A549 (cell line): Measurements from ENCODE around the gene TSSK3. TPM values are rescaled to one million over a fixed set of nuclear protein-coding genes. Genes with fewer than 3 reads are reported as not detected.

Source experiments
- ATAC-seq, 2 experiments: fragments of 200-7000 bp in 1 of 2; fragments of >200 bp in 1 of 2; cut with Nextera tagmentation in 1 of 2; cut with Tn5 transposase in 1 of 2; 3 replicates each; pipeline versions ENCODE4 v1.8.0 to v1.9.1; 2018 to 2020; ENCODE audit warnings: mild to moderate bottlenecking in 1 of 2, moderate library complexity in 1 of 2
- CTCF ChIA-PET: fragments of 300-600 bp; sonication (Branson Sonifier 250); formaldehyde crosslinking; extraction: SDS; loops from one replicate; lab custom pipeline; 2021; ENCODE audit warnings: antibody characterized with exemption, inconsistent platforms; lab: Yijun Ruan, JAX
- POLR2A ChIA-PET: fragments of 350-600 bp; formaldehyde crosslinking; extraction: SDS; loops from one replicate; lab custom pipeline; 2021; ENCODE audit warnings: antibody characterized with exemption, inconsistent platforms; lab: Yijun Ruan, JAX
- DNase-seq, 2 experiments: peaks; one replicate each; pipeline versions ENCODE4 v3.0.0 to v3.0.0-alpha.2; 2011 to 2016; ENCODE audit warnings: low read depth in 1 of 2, low spot score in 1 of 2
- FAIRE-seq: peaks from 2 replicates; lab custom pipeline; 2011; peaks lifted over from hg19 to GRCh38; lab: Jason Lieb, UNC
- H3K27ac ChIP-seq, 2 experiments: fragments of >200 bp; sonication (Bioruptor Twin); formaldehyde crosslinking; 3 replicates each; pipeline ENCODE4 v1.5.1; 2016 to 2017
- H3K4me1 ChIP-seq: fragments of >200 bp; sonication (Bioruptor Twin); formaldehyde crosslinking; 3 replicates; pipeline ENCODE4 v1.6.1; 2016
- H3K4me2 ChIP-seq: fragments of >200 bp; sonication (Bioruptor Twin); formaldehyde crosslinking; 3 replicates; pipeline ENCODE4 v1.6.1; 2016
- H3K4me3 ChIP-seq: fragments of >200 bp; sonication (Bioruptor Twin); formaldehyde crosslinking; 3 replicates; pipeline ENCODE4 v1.5.1; 2016
- H3K9me3 ChIP-seq: fragments of >200 bp; sonication (Bioruptor Twin); formaldehyde crosslinking; 3 replicates; pipeline ENCODE4 v1.6.1; 2016
- BHLHE40 ChIP-seq: IDR thresholded peaks from 2 replicates; pipeline ENCODE4 v1.6.1; 2012; ENCODE audit warnings: low read depth, low read length, inconsistent platforms
- CBX8 ChIP-seq: fragments of 200-600 bp; sonication (generic); IDR thresholded peaks from 2 replicates; pipeline ENCODE4 v1.6.1; 2016
- CEBPB ChIP-seq, 2 experiments: fragments of >200 bp in 1 of 2; sonication (Bioruptor Twin) in 1 of 2; formaldehyde crosslinking in 1 of 2; IDR thresholded peaks; 2 replicates each; pipeline ENCODE4 v1.6.1; 2012 to 2016
- E2F6 ChIP-seq: IDR thresholded peaks from 2 replicates; pipeline ENCODE4 v1.6.1; 2012; ENCODE audit warnings: low read depth, borderline replicate concordance
- EHF ChIP-seq: fragments of 250-450 bp; sonication (Bioruptor Pico); IDR thresholded peaks from 2 replicates; pipeline ENCODE4 v1.5.0; 2020; ENCODE audit warnings: mild to moderate bottlenecking
- EHMT2 ChIP-seq: fragments of 200-600 bp; sonication (generic); IDR thresholded peaks from 2 replicates; pipeline ENCODE4 v1.6.1; 2016; ENCODE audit warnings: antibody characterized with exemption, low read depth, mild to moderate bottlenecking, moderate library complexity
- ELK1 ChIP-seq: fragments of 150-350 bp; IDR thresholded peaks from 2 replicates; pipeline ENCODE4 v1.6.1; 2014; ENCODE audit warnings: low read depth, mild to moderate bottlenecking, low read length
- FOSB ChIP-seq: fragments of 250-450 bp; sonication (Bioruptor Pico); IDR thresholded peaks from 2 replicates; pipeline ENCODE4 v1.5.0; 2020; ENCODE audit warnings: mild to moderate bottlenecking, moderate library complexity
- MAZ ChIP-seq: fragments of 150-350 bp; IDR thresholded peaks from 2 replicates; pipeline ENCODE4 v1.6.1; 2014; ENCODE audit warnings: antibody characterized with exemption, low read depth, low read length, borderline replicate concordance
- NR3C1 ChIP-seq: fragments of >200 bp; sonication (Bioruptor Twin); formaldehyde crosslinking; IDR thresholded peaks from 3 replicates; pipeline ENCODE4 v1.6.1; 2017
- PBX3 ChIP-seq: IDR thresholded peaks from 2 replicates; pipeline ENCODE4 v1.6.1; 2012
- PHF8 ChIP-seq: fragments of 200-600 bp; sonication (generic); IDR thresholded peaks from 2 replicates; pipeline ENCODE4 v1.6.1; 2016; ENCODE audit warnings: low read depth, mild to moderate bottlenecking, antibody characterized with exemption, moderate library complexity, borderline replicate concordance
- REST ChIP-seq: fragments of 200-600 bp; sonication (generic); IDR thresholded peaks from 2 replicates; pipeline ENCODE4 v1.6.1; 2016; ENCODE audit warnings: antibody characterized with exemption, mild to moderate bottlenecking, moderate library complexity
- WGBS: methylation state at CpG from one replicate; pipeline ENCODE4 v1.1.6; 2017; ENCODE audit errors: missing lambda C conversion rate; 5-methylcytosine and 5-hydroxymethylcytosine counted together
- polyA minus RNA-seq: library from RNA; depleted of rRNA, polyadenylated mRNA; stranded (reverse); fragments of >200 nt; gene quantifications from 2 replicates; pipeline ENCODE4 v1.2.3, GENCODE V29; 2011; rRNA and poly(A)+ RNA removed
- polyA plus RNA-seq, 4 experiments: library from polyadenylated mRNA; depleted of rRNA in 3 of 4; stranded (reverse); fragments of >200 nt; fragmentation: RNase III in 1 of 4; extraction: RNeasy Plus Mini Kit Qiagen cat#74134 plus additional on column Dnase treatment in 1 of 4; gene quantifications; 2 replicates in 3 of 4; 3 replicates in 1 of 4; pipeline ENCODE4 v1.2.3, GENCODE V29; 2011 to 2017
- TF ChIP-seq, protein P1 (sequence below): fragments of 250-450 bp; sonication (Bioruptor Pico); IDR thresholded peaks from 2 replicates; pipeline ENCODE4 v1.5.0; 2020; ENCODE audit warnings: low read depth, mild to moderate bottlenecking, moderate library complexity
- TF ChIP-seq, protein P2 (sequence below): fragments of 450-650 bp; IDR thresholded peaks from 2 replicates; pipeline ENCODE4 v1.6.1; 2014; ENCODE audit warnings: antibody characterized with exemption

The TSSK3 gene
- polyA plus RNA-seq (2011; rRNA removed) (0.31 and 0.65 TPM in 2 replicates), polyA plus RNA-seq (2017; fragmentation: RNase III; extraction: RNeasy Plus Mini Kit Qiagen cat#74134 plus additional on column Dnase treatment) (0.14 to 0.37 TPM (median 0.15 TPM) in 3 replicates), polyA minus RNA-seq (0.62 and 1.6 TPM in 2 replicates)
- polyA plus RNA-seq (2012; cell fraction: cytosol; rRNA removed) = 0.21 and 0.30 TPM in 2 replicates
- 1.1 and 1.3 TPM in 2 replicates for polyA plus RNA-seq (2012; cell fraction: nucleus; rRNA removed)

DNA sequence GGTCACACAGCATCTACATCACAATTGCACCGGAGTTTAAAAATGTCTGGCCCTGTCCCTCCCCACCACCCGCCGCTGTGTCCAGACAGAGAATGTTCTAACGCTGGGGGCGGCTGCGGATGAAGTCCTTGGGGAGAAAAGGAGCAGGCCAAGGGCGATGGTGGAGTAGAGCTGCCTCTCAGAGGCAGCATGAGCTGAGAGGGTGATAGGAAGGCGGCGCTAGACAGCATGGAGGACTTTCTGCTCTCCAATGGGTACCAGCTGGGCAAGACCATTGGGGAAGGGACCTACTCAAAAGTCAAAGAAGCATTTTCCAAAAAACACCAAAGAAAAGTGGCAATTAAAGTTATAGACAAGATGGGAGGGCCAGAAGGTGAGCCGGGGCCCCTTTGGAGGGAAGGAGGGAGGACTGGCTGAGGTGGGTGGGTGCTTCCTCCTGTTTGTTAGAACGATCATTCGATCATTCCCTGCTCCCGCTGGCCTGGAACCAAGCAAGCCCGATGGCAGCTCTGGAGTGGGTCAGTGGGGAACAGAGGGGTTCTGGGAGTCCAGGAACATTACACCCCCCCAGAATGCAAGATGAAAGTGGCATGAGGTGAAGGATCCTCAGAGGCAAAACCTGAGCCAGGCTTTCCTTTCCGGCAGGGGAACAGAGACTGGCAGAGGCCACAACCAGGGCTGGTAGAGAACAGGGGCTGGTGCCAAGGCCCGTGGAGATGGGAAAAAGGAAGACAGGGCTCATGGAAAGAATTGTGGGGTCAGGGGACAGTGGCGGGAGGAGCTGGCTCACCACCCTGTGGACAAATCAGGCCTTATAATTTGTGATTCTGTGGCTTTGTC lies at the start of gene TSSK3, which contains the start of gene FAM229A:
TSSK3 (plus strand) TSS at position 66 of the 840 bp plus-strand sequence; CDS start at position 229, 163 bp downstream.
FAM229A (minus strand) TSS at position 12 of the 840 bp plus-strand sequence. CDS start 394 bp downstream, outside the sequence.
- FAIRE-seq (no peak), DNase-seq (no peak), ATAC-seq (no peak)
- no peak within 1 kb of the TSS for H3K27ac ChIP-seq
- CTCF ChIA-PET = interaction anchor here (1.6 kb wide), 1 partner anchor 11 kb away, joined by 4 read pairs; no protein-coding TSS in a partner anchor
- no peak for TF ChIP-seq REST
- TF ChIP-seq ELK1 = no peak
- TF ChIP-seq, protein P1, sequence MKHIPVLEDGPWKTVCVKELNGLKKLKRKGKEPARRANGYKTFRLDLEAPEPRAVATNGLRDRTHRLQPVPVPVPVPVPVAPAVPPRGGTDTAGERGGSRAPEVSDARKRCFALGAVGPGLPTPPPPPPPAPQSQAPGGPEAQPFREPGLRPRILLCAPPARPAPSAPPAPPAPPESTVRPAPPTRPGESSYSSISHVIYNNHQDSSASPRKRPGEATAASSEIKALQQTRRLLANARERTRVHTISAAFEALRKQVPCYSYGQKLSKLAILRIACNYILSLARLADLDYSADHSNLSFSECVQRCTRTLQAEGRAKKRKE (CRISPR knock-in tag) = no peak
- TF ChIP-seq CBX8 = no peak
- no peak for TF ChIP-seq BHLHE40
- TF ChIP-seq CEBPB (IDR thresholded peaks at IDR 0.05) = no peak
- TF ChIP-seq PHF8 = no peak
- TF ChIP-seq EHMT2 = no peak
- no peak for TF ChIP-seq FOSB
- TF ChIP-seq, protein P2, sequence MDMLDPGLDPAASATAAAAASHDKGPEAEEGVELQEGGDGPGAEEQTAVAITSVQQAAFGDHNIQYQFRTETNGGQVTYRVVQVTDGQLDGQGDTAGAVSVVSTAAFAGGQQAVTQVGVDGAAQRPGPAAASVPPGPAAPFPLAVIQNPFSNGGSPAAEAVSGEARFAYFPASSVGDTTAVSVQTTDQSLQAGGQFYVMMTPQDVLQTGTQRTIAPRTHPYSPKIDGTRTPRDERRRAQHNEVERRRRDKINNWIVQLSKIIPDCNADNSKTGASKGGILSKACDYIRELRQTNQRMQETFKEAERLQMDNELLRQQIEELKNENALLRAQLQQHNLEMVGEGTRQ = no peak
- TF ChIP-seq PBX3 = no peak
- TF ChIP-seq NR3C1 = no peak
- TF ChIP-seq MAZ = no peak
- no peak for TF ChIP-seq EHF (CRISPR knock-in tag)
- TF ChIP-seq E2F6 = no peak
- 93% methylated on average over 16 of the region's 17 CpGs for WGBS
- H3K4me2 ChIP-seq = no peak within 1 kb of the TSS
- H3K9me3 ChIP-seq = no peaks in the 10 kb centered on the region
- H3K4me1 ChIP-seq = no peaks in the 10 kb centered on the region
- POLR2A ChIA-PET = no interaction called here
- no peak within 1 kb of the TSS for H3K4me3 ChIP-seq
